Measurements from ENCODE around the gene P2RX4. TPM values are rescaled to one million over a fixed set of nuclear protein-coding genes. Genes with fewer than 3 reads are reported as not detected.

P2RX4 gene
- total and polyA plus RNA-seq, 4 donors, result 22.3 to 32.0 (median 23.9) TPM

DNA sequence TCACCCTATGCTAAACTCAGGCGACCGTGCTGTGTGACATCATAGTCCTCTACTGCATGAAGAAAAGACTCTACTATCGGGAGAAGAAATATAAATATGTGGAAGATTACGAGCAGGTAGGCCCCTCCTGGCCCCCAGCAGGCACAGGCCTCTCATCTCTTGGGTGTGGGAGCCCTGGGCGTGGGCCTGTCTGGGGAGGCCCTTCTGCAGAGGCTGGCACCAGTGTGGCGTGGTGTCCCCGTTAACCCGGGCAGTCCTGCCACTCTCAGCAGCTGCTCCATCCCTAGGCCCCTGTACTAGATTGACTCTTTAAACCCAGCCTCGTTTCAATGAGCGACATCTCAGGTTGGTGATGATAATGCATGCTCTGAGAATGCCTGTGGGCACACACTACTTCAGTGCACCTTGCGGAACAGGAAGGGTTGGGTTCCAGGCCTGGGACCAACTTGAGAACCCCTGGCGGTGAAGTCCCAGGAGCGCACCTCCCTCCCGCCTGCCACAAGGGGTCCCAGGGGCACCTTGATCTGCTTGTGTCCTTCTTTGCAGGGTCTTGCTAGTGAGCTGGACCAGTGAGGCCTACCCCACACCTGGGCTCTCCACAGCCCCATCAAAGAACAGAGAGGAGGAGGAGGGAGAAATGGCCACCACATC is 23.2 kb downstream of the P2RX4 start:
- Histone ChIP-seq H3K27me3 (ENCODE audit: control insufficient read depth in 1 of 2, insufficient read depth in 2 of 2, low read length in 1 of 2) (no peaks in the 10 kb centered on the region), H3K36me3 (ENCODE audit: control insufficient read depth in 1 of 2, insufficient read depth in 2 of 2, low read length in 1 of 2) (peaks cover 0 to 2% of the 10 kb centered on the region in 2 donors), H3K27ac (ENCODE audit: low read depth in 1 of 2, low read length in 2 of 2) (no peak overlapping the region), H3K4me1 (ENCODE audit: control insufficient read depth in 1 of 2, insufficient read depth in 2 of 2, low read length in 2 of 2) (no peaks in the 10 kb centered on the region), H3K9me3 (ENCODE audit: control insufficient read depth, low read length) (no peaks in the 10 kb centered on the region), H3K4me3 (ENCODE audit: low read length in 2 of 2) (no peak overlapping the region)
- WGBS, 2 donors, result 92 to 94% methylated on average over 14 of the region's 14 CpGs
- DNase-seq (no peak), ATAC-seq (ENCODE audit: low FRiP score) (no peak)
- intact Hi-C loops (cut with DNase I), result no loop called here

DNA sequence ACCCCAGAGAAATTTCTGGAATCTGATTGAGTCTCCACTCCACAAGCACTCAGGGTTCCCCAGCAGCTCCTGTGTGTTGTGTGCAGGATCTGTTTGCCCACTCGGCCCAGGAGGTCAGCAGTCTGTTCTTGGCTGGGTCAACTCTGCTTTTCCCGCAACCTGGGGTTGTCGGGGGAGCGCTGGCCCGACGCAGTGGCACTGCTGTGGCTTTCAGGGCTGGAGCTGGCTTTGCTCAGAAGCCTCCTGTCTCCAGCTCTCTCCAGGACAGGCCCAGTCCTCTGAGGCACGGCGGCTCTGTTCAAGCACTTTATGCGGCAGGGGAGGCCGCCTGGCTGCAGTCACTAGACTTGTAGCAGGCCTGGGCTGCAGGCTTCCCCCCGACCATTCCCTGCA is 23.7 kb downstream of the P2RX4 start:
- ATAC-seq (ENCODE audit: low FRiP score) (no peak), DNase-seq (peak in 1 of 2 donors; percentile 34)
- no peaks in the 10 kb centered on the region for H3K27me3 ChIP-seq (ENCODE audit: control insufficient read depth in 1 of 2, insufficient read depth in 2 of 2, low read length in 1 of 2)
- WGBS, 2 donors, result 86 to 89% methylated on average over 11 of the region's 11 CpGs
- no peak overlapping the region for H3K27ac ChIP-seq (ENCODE audit: low read depth in 1 of 2, low read length in 2 of 2)
- no peaks in the 10 kb centered on the region for H3K9me3 ChIP-seq (ENCODE audit: control insufficient read depth, low read length)
- no peak overlapping the region for H3K4me3 ChIP-seq (ENCODE audit: low read length in 2 of 2)
- intact Hi-C loops (cut with DNase I), result no loop called here
- H3K36me3 ChIP-seq (ENCODE audit: control insufficient read depth in 1 of 2, insufficient read depth in 2 of 2, low read length in 1 of 2), result peaks cover 0 to 2% of the 10 kb centered on the region in 2 donors
- H3K4me1 ChIP-seq (ENCODE audit: control insufficient read depth in 1 of 2, insufficient read depth in 2 of 2, low read length in 2 of 2), result no peaks in the 10 kb centered on the region

DNA sequence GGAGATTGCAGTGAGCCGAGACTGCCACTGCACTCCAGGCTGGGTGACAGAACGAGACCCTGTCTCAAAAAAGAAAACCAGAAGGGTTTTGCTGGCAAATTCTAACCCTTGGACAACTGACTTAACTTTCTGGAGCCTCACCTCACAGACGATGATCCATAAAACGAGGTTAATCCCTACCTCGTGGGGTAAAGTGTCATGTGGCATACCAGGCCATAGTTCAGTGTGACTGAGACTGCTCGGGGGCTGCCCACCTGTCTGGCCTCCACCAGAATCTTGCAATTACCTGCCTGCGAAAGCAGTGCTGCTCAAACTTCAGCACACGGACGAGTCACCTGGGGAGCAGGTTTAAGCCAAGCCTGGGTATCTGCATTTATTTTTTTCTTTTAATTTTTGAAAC is 26.8 kb downstream of the P2RX4 start:
- WGBS, 2 donors, result 93 to 96% methylated on average over 9 of the region's 9 CpGs

DNA sequence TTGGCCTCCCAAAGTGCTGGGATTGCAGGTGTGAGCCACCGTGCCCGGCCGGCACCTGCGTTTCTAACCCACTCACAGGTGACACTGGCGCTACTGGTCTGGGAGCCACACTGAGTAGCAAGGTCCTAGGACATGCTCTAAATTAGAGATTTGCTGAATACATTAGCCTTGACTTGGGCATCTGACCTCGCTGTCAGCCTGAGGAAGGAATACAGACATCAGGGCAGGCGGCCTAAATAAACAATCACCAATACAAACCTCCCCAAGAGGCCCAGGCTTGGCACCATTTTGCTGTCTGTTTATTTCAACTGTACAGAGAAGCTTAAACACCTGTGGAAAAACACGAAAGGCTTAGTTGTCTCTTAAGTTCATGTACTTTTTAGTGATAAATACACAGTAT is 27.5 kb downstream of the P2RX4 start:
- Histone ChIP-seq H3K9me3 (ENCODE audit: control insufficient read depth, low read length) (no peaks in the 10 kb centered on the region), H3K27me3 (ENCODE audit: control insufficient read depth in 1 of 2, insufficient read depth in 2 of 2, low read length in 1 of 2) (no peaks in the 10 kb centered on the region), H3K27ac (ENCODE audit: low read depth in 1 of 2, low read length in 2 of 2) (no peak overlapping the region), H3K36me3 (ENCODE audit: control insufficient read depth in 1 of 2, insufficient read depth in 2 of 2, low read length in 1 of 2) (no peaks in the 10 kb centered on the region), H3K4me3 (ENCODE audit: low read length in 2 of 2) (no peak overlapping the region), H3K4me1 (ENCODE audit: control insufficient read depth in 1 of 2, insufficient read depth in 2 of 2, low read length in 2 of 2) (no peaks in the 10 kb centered on the region)
- WGBS, 2 donors, result 64 to 71% methylated on average over 8 of the region's 8 CpGs
- no peak for ATAC-seq (ENCODE audit: low FRiP score)
- no peak for DNase-seq
- intact Hi-C loops (cut with DNase I), result no loop called here

More for the DNA sequence above, 26.8 kb downstream of the P2RX4 start:
- intact Hi-C loops (cut with DNase I), result no loop called here
- no peak overlapping the region for H3K4me3 ChIP-seq (ENCODE audit: low read length in 2 of 2)
- H3K9me3 ChIP-seq (ENCODE audit: control insufficient read depth, low read length), result no peaks in the 10 kb centered on the region
- no peak for ATAC-seq (ENCODE audit: low FRiP score)
- H3K27me3 ChIP-seq (ENCODE audit: control insufficient read depth in 1 of 2, insufficient read depth in 2 of 2, low read length in 1 of 2), result no peaks in the 10 kb centered on the region
- H3K27ac ChIP-seq (ENCODE audit: low read depth in 1 of 2, low read length in 2 of 2), result no peak overlapping the region
- no peaks in the 10 kb centered on the region for H3K4me1 ChIP-seq (ENCODE audit: control insufficient read depth in 1 of 2, insufficient read depth in 2 of 2, low read length in 2 of 2)
- DNase-seq, result no peak
- no peaks in the 10 kb centered on the region for H3K36me3 ChIP-seq (ENCODE audit: control insufficient read depth in 1 of 2, insufficient read depth in 2 of 2, low read length in 1 of 2)

DNA sequence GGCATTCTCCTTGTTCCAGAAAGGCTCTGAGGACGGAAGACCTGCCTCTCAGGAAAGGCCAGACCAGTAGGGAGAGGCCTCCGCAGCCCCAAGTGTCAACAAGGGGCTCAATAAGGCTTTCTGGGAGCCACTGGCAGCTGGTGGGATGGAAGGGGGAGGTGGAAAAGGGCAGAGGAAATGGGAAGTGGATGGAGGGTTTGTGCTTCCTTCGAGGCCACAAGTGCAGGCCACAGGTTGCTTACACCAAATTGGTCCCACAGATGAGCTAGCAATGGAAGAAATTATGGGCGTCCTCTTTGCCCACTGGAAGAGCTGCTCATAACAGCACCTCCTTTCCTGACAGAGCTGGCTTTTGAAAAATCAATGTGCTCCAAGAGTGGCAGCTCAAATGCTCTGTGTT is 28.2 kb downstream of the P2RX4 start:
- intact Hi-C loops (cut with DNase I), result no loop called here

DNA sequence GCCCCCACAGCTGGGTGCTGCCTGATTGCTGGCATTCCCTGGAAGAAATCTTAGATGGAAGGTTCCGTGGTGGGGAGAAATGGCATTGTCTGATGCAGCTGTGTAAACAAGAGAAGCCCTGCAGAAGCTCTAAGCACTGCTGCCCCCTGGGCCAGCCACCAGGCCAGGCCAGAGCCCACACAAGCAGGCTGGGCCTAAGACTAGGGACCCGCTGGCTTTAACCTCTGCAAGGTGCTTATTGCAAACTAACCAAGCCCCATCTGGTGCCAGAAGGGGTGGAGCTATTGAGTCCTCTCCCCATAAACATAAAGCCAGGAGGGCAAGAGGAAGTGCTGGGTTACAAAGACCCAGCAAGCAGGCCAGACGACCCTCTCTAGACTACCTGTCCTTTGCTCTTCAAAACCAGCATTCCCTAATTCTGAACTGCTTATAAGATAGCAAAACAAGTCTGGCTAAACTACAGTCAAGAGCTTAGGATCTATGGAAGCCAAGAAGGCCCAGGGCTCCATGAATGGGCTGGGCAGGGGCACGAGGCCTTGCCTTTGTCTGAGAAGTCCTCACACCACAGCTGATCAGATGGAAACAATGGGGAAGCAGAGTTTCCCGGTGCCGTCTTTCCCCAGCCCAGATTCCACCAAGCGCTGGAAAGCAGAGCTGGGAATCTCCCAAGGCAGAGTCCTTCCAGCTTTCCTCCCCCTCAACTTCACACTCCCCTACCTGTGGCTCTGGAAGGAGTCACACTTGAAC is 28.8 kb downstream of the P2RX4 start:
- H3K9me3 ChIP-seq (ENCODE audit: control insufficient read depth, low read length), result no peaks in the 10 kb centered on the region
- intact Hi-C loops (cut with DNase I), result no loop called here
- H3K36me3 ChIP-seq (ENCODE audit: control insufficient read depth in 1 of 2, insufficient read depth in 2 of 2, low read length in 1 of 2), result no peaks in the 10 kb centered on the region
- H3K4me1 ChIP-seq (ENCODE audit: control insufficient read depth in 1 of 2, insufficient read depth in 2 of 2, low read length in 2 of 2), result no peaks in the 10 kb centered on the region
- DNase-seq, result no peak
- H3K4me3 ChIP-seq (ENCODE audit: low read length in 2 of 2), result no peak overlapping the region
- no peak for ATAC-seq (ENCODE audit: low FRiP score)
- no peak overlapping the region for H3K27ac ChIP-seq (ENCODE audit: low read depth in 1 of 2, low read length in 2 of 2)
- WGBS, 2 donors, result 81 to 86% methylated on average over 7 of the region's 7 CpGs
- H3K27me3 ChIP-seq (ENCODE audit: control insufficient read depth in 1 of 2, insufficient read depth in 2 of 2, low read length in 1 of 2), result no peaks in the 10 kb centered on the region

More for the DNA sequence above, 28.2 kb downstream of the P2RX4 start:
- no peak for DNase-seq
- no peaks in the 10 kb centered on the region for H3K9me3 ChIP-seq (ENCODE audit: control insufficient read depth, low read length)
- ATAC-seq (ENCODE audit: low FRiP score), result no peak
- H3K4me3 ChIP-seq (ENCODE audit: low read length in 2 of 2), result no peak overlapping the region
- no peaks in the 10 kb centered on the region for H3K27me3 ChIP-seq (ENCODE audit: control insufficient read depth in 1 of 2, insufficient read depth in 2 of 2, low read length in 1 of 2)
- WGBS, 2 donors, result 87 to 90% methylated on average over 4 of the region's 4 CpGs
- no peak overlapping the region for H3K27ac ChIP-seq (ENCODE audit: low read depth in 1 of 2, low read length in 2 of 2)
- no peaks in the 10 kb centered on the region for H3K4me1 ChIP-seq (ENCODE audit: control insufficient read depth in 1 of 2, insufficient read depth in 2 of 2, low read length in 2 of 2)
- no peaks in the 10 kb centered on the region for H3K36me3 ChIP-seq (ENCODE audit: control insufficient read depth in 1 of 2, insufficient read depth in 2 of 2, low read length in 1 of 2)

DNA sequence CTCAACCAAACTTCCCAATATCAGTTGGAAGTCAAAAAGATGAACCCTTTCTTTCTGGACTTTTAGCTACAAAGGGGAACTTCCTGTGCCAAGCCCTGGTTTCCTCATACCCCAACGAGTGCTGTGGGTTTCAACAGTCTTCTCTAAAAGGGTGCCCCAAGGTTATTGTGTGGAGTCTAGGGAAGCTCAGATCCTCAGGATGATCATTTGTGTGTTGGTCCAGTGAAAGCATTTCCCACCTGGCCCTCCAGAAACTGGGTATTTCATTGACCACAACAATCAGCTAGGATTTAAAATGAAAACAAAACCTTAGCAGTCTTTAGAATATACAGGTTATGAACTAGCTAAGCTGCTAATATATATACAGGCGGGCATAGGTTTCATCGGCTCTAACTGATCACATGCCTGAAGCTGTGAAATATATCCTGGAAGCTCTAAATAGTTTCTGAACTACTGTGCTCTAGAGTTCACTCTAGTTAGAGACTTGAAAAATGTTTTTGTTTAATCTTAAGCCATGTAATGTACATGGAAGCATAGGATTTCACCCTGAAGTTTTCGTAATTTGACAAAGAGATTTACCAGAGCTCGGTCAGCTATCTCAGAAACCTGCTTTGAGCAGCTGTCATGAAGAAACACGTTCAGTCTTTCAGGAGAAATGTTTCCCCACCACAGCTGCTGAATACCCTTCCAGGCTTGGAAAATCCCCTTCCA is 29.6 kb downstream of the P2RX4 start:
- no peaks in the 10 kb centered on the region for H3K27me3 ChIP-seq (ENCODE audit: control insufficient read depth in 1 of 2, insufficient read depth in 2 of 2, low read length in 1 of 2)
- no peaks in the 10 kb centered on the region for H3K9me3 ChIP-seq (ENCODE audit: control insufficient read depth, low read length)
- no peak for ATAC-seq (ENCODE audit: low FRiP score)
- H3K27ac ChIP-seq (ENCODE audit: low read depth in 1 of 2, low read length in 2 of 2), result no peak overlapping the region
- WGBS, 2 donors, result 77 to 81% methylated on average over 6 of the region's 6 CpGs
- no peak overlapping the region for H3K4me3 ChIP-seq (ENCODE audit: low read length in 2 of 2)
- no peak for DNase-seq
- no peaks in the 10 kb centered on the region for H3K4me1 ChIP-seq (ENCODE audit: control insufficient read depth in 1 of 2, insufficient read depth in 2 of 2, low read length in 2 of 2)
- intact Hi-C loops (cut with DNase I), result no loop called here
- no peaks in the 10 kb centered on the region for H3K36me3 ChIP-seq (ENCODE audit: control insufficient read depth in 1 of 2, insufficient read depth in 2 of 2, low read length in 1 of 2)

DNA sequence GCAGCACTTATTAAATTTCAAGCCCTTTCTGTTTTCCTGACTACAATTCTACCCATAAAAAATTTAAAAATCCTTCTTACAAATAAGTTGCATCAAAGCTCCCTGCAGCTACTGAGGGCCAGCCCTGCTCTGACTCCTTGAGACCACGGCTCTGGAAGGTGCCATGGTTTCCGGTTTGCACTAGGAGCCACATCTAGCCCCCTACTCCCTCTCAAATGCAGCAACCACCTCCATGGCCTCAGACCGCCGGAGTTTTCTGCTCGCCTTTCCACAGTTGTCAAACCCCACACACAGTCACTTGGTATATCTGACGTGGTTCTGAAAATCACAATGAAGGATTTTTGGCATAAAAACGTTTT is 30.1 kb downstream of the P2RX4 start:
- no peak for ATAC-seq (ENCODE audit: low FRiP score)
- intact Hi-C loops (cut with DNase I), result no loop called here
- no peaks in the 10 kb centered on the region for H3K4me1 ChIP-seq (ENCODE audit: control insufficient read depth in 1 of 2, insufficient read depth in 2 of 2, low read length in 2 of 2)
- H3K27me3 ChIP-seq (ENCODE audit: control insufficient read depth in 1 of 2, insufficient read depth in 2 of 2, low read length in 1 of 2), result no peaks in the 10 kb centered on the region
- H3K4me3 ChIP-seq (ENCODE audit: low read length in 2 of 2), result no peak overlapping the region
- no peak overlapping the region for H3K27ac ChIP-seq (ENCODE audit: low read depth in 1 of 2, low read length in 2 of 2)
- H3K9me3 ChIP-seq (ENCODE audit: control insufficient read depth, low read length), result no peaks in the 10 kb centered on the region
- no peak for DNase-seq
- 28 to 32% methylated on average over 7 of the region's 7 CpGs for WGBS, 2 donors
- no peaks in the 10 kb centered on the region for H3K36me3 ChIP-seq (ENCODE audit: control insufficient read depth in 1 of 2, insufficient read depth in 2 of 2, low read length in 1 of 2)

All from aorta (tissue), 5 donors.